IMR-90 (cell line): ENCODE data around the gene RPS6KA2. TPM values are rescaled to one million over a fixed set of nuclear protein-coding genes. Genes with fewer than 3 reads are reported as not detected.

Source experiments
- ATAC-seq: fragments of 200-7000 bp; cut with Tn5 transposase; 2 replicates; pipeline ENCODE4 v1.9.1; 2020; ENCODE audit warnings: low read depth, mild to moderate bottlenecking, moderate library complexity
- BruUV-seq: library from RNA; stranded (reverse); fragments of 400-500 nt; replicated peaks from 2 replicates; lab custom pipeline; 2021; lab: Mats Ljungman, UMichigan
- CTCF ChIA-PET: fragments of 300-600 bp; formaldehyde crosslinking; extraction: SDS; loops from one replicate; lab custom pipeline; 2021; ENCODE audit warnings: antibody characterized with exemption; lab: Yijun Ruan, JAX
- POLR2A ChIA-PET: fragments of 300-600 bp; sonication (Branson Sonifier 250); formaldehyde crosslinking; loops from one replicate; lab custom pipeline; 2022; ENCODE audit warnings: antibody characterized with exemption; ENCODE audit not compliant: unreplicated experiment; lab: Charles Lee
- DNase-seq: peaks from one replicate; pipeline ENCODE4 v3.0.0; 2013
- H2AFZ ChIP-seq: replicated peaks from 2 replicates; pipeline ENCODE3; 2013; ENCODE audit warnings: low read length, mild to moderate bottlenecking; ENCODE audit not compliant: poor library complexity
- H2AK5ac ChIP-seq: 2 replicates; pipeline ENCODE4 v1.6.1; 2013; ENCODE audit warnings: low read depth, low read length, inconsistent platforms
- H2AK9ac ChIP-seq: replicated peaks from 2 replicates; pipeline ENCODE3; 2013; ENCODE audit warnings: mild to moderate bottlenecking, low read depth, low read length, moderate library complexity; ENCODE audit not compliant: poor library complexity
- H2BK120ac ChIP-seq: 2 replicates; pipeline ENCODE4 v1.6.1; 2013; ENCODE audit warnings: low read depth, low read length, inconsistent platforms
- H2BK15ac ChIP-seq: 3 replicates; pipeline ENCODE4 v1.6.1; 2013; ENCODE audit warnings: low read depth, low read length, inconsistent platforms
- H2BK20ac ChIP-seq: 2 replicates; pipeline ENCODE4 v1.6.1; 2013; ENCODE audit warnings: low read depth, mild to moderate bottlenecking, inconsistent platforms, low read length, moderate library complexity
- H2BK5ac ChIP-seq: 2 replicates; pipeline ENCODE4 v1.6.1; 2013; ENCODE audit warnings: mild to moderate bottlenecking, low read depth, low read length, inconsistent platforms; ENCODE audit not compliant: poor library complexity, severe bottlenecking
- H3K14ac ChIP-seq: replicated peaks from 2 replicates; pipeline ENCODE4 v1.6.1; 2013; ENCODE audit warnings: low read depth, low read length, inconsistent platforms
- H3K18ac ChIP-seq: 2 replicates; pipeline ENCODE4 v1.6.1; 2013; ENCODE audit warnings: low read depth, low read length, control low read depth
- H3K23ac ChIP-seq: 2 replicates; pipeline ENCODE4 v1.6.1; 2013; ENCODE audit warnings: low read depth, low read length, inconsistent platforms
- H3K27ac ChIP-seq: 2 replicates; pipeline ENCODE4 v1.5.1; 2013; ENCODE audit warnings: mild to moderate bottlenecking, control low read depth, low read length; ENCODE audit not compliant: insufficient read depth
- H3K27me3 ChIP-seq: 2 replicates; pipeline ENCODE4 v1.6.1; 2013; ENCODE audit warnings: low read length; ENCODE audit not compliant: control insufficient read depth, insufficient read depth
- H3K36me3 ChIP-seq: 2 replicates; pipeline ENCODE4 v1.6.1; 2013; ENCODE audit warnings: low read length, mixed read lengths; ENCODE audit not compliant: control insufficient read depth, insufficient read depth
- H3K4ac ChIP-seq: 2 replicates; pipeline ENCODE4 v1.6.1; 2013; ENCODE audit warnings: low read depth, low read length, inconsistent platforms
- H3K4me1 ChIP-seq: 2 replicates; pipeline ENCODE4 v1.6.1; 2013; ENCODE audit warnings: low read length, mixed read lengths; ENCODE audit not compliant: control insufficient read depth, insufficient read depth
- H3K4me2 ChIP-seq: 2 replicates; pipeline ENCODE4 v1.6.1; 2013; ENCODE audit warnings: low read depth, mild to moderate bottlenecking, control low read depth, low read length, moderate library complexity
- H3K4me3 ChIP-seq: 2 replicates; pipeline ENCODE4 v1.5.1; 2013; ENCODE audit warnings: low read depth, mild to moderate bottlenecking, control low read depth, low read length, moderate library complexity; ENCODE audit not compliant: insufficient read depth
- H3K56ac ChIP-seq: 2 replicates; pipeline ENCODE4 v1.6.1; 2013; ENCODE audit warnings: low read length, inconsistent platforms; ENCODE audit not compliant: insufficient read depth; ENCODE audit errors: extremely low read depth
- H3K79me1 ChIP-seq, 2 experiments: 2 replicates each; pipeline ENCODE4 v1.6.1; 2013; ENCODE audit warnings: low read length in 2 of 2, inconsistent platforms in 1 of 2, low read depth in 1 of 2
- H3K9ac ChIP-seq: 2 replicates; pipeline ENCODE4 v1.6.1; 2013; ENCODE audit warnings: low read depth, low read length, control low read depth
- H3K9me1 ChIP-seq: 2 replicates; pipeline ENCODE4 v1.6.1; 2013; ENCODE audit warnings: low read length, inconsistent platforms; ENCODE audit not compliant: insufficient read depth
- H3K9me3 ChIP-seq: 2 replicates; pipeline ENCODE4 v1.6.1; 2013; ENCODE audit warnings: low read length; ENCODE audit not compliant: control insufficient read depth, insufficient read depth
- H4K20me1 ChIP-seq: 2 replicates; pipeline ENCODE4 v1.6.1; 2013; ENCODE audit warnings: low read length, inconsistent platforms; ENCODE audit not compliant: insufficient read depth
- H4K5ac ChIP-seq: 2 replicates; pipeline ENCODE4 v1.6.1; 2013; ENCODE audit warnings: mild to moderate bottlenecking, low read depth, low read length, control low read depth
- H4K8ac ChIP-seq, 2 experiments: 2 replicates each; pipeline ENCODE4 v1.6.1; 2013; ENCODE audit warnings: low read depth in 2 of 2, low read length in 2 of 2, control low read depth in 1 of 2, inconsistent platforms in 1 of 2
- H4K91ac ChIP-seq: 2 replicates; pipeline ENCODE4 v1.6.1; 2013; ENCODE audit warnings: low read depth, low read length, inconsistent platforms; ENCODE audit not compliant: insufficient read depth
- CEBPB ChIP-seq: IDR thresholded peaks from 2 replicates; pipeline ENCODE4 v1.6.1; 2012; ENCODE audit warnings: low read depth, low read length, improper control_type of control experiment
- CHD1 ChIP-seq: IDR thresholded peaks from 2 replicates; pipeline ENCODE4 v1.6.1; 2012; ENCODE audit warnings: low read depth, low read length, improper control_type of control experiment
- CTCF ChIP-seq: conservative IDR thresholded peaks from 2 replicates; pipeline ENCODE4 v1.5.1; 2012; ENCODE audit warnings: mild to moderate bottlenecking, low read depth, low read length, improper control_type of control experiment
- FOS ChIP-seq: fragments of 150-350 bp; IDR thresholded peaks from 2 replicates; pipeline ENCODE4 v1.6.1; 2016; ENCODE audit warnings: low read depth, low read length
- MAFK ChIP-seq: IDR thresholded peaks from 2 replicates; pipeline ENCODE4 v1.6.1; 2012; ENCODE audit warnings: low read depth, low read length, improper control_type of control experiment
- MXI1 ChIP-seq: IDR thresholded peaks from 2 replicates; pipeline ENCODE4 v1.6.1; 2012; ENCODE audit warnings: low read depth, mild to moderate bottlenecking, low read length, moderate library complexity, borderline replicate concordance
- NFE2L2 ChIP-seq: fragments of 150-350 bp; IDR thresholded peaks from 2 replicates; pipeline ENCODE4 v1.6.1; 2016; ENCODE audit warnings: low read depth, mild to moderate bottlenecking, low read length
- RFX5 ChIP-seq: IDR thresholded peaks from 2 replicates; pipeline ENCODE4 v1.8.0; 2012; ENCODE audit warnings: low read depth, mild to moderate bottlenecking, low read length, moderate library complexity
- USF2 ChIP-seq: fragments of 150-350 bp; IDR thresholded peaks from 2 replicates; pipeline ENCODE4 v1.6.1; 2017; ENCODE audit warnings: mild to moderate bottlenecking, antibody characterized with exemption, low read length, low read depth
- WGBS, 2 experiments: methylation state at CpG; one replicate each; pipeline versions ENCODE4 v1.1.5 to v1.1.7; 2013; ENCODE audit warnings: missing lambda C conversion rate in 2 of 2; ENCODE audit not compliant: insufficient read length in 1 of 2; ENCODE audit errors: extremely low coverage in 2 of 2; 5-methylcytosine and 5-hydroxymethylcytosine counted together
- dilution Hi-C: fragments of 300-500 bp; cut with HindIII; formaldehyde crosslinking; loops from one replicate; pipeline ENCODE4 v1.14.3; 2018; ENCODE audit warnings: low sequenced_read_pairs; ENCODE audit not compliant: unreplicated experiment
- in situ Hi-C: fragments of 300-500 bp; cut with MboI; formaldehyde crosslinking; loops from 3 replicates; pipeline ENCODE4 v1.14.3; 2019; ENCODE audit warnings: low sequenced_read_pairs, inconsistent platforms, mixed read lengths
- intact Hi-C: fragments of 100-400 bp; cut with micrococcal nuclease; formaldehyde crosslinking; loops from 2 replicates; pipeline ENCODE4 v1.10.0; 2022
- polyA plus RNA-seq, 3 experiments: library from polyadenylated mRNA; depleted of rRNA; stranded (reverse); fragments of >200 nt; gene quantifications; 2 replicates each; pipeline ENCODE4 v1.2.3, GENCODE V29; 2012; ENCODE audit warnings: low replicate concordance in 1 of 3
- total RNA-seq: library from RNA; depleted of rRNA; stranded (reverse); fragments of >200 nt; gene quantifications from 2 replicates; pipeline ENCODE4 v1.2.3, GENCODE V29; 2012

RPS6KA2 gene
- total and polyA plus RNA-seq, 2 of the 4 experiments (the other 2 are of a cell fraction) = 26.9 to 31.3 TPM

DNA sequence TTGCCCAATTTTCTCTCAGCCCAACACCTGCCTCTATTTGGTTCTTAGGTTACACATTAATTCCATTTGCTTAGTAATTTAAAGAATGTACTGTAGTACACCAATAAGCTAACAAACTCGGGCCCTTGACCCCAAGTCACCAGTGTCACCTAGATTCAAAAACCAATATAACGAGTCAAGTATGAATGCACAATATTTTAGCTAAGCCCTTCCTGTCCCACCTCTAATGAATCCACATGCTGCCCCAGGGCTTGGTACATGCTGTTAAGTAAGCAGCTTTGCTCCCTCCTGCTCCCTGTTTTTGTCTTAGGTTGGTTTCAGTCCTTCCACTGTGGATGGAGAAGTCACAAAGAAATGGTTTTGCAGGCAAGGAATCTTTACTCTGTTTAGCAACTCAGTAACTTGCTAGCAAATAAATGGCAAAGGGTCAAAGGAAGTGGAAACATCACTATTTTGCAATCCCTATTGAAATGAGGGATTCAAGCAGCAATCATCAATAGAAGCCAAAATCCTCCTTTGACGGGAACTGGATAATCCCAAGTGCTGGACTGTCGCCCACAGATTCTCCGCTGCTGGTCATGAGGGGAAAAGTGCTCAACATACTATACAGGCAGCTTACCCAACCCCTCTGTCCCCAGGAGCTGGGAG lies 239.3 kb downstream of the RPS6KA2 start:
- H3K9me3 ChIP-seq = no peaks in the 10 kb centered on the region
- no peaks in the 10 kb centered on the region for H3K79me1 ChIP-seq
- no peak for ATAC-seq
- no CpG with 5 or more reads among the region's 5 CpGs for WGBS, 2 experiments
- intact Hi-C loops (no loop called here), in situ Hi-C loops (no loop called here), dilution Hi-C loops (no loop called here)
- no peak overlapping the region for H3K4ac ChIP-seq
- POLR2A ChIA-PET = no interaction called here
- H3K14ac ChIP-seq = no peak overlapping the region
- no peak overlapping the region for H3K56ac ChIP-seq
- TF ChIP-seq NFE2L2 = no peak
- TF ChIP-seq MAFK = no peak
- TF ChIP-seq MXI1 = no peak
- TF ChIP-seq RFX5 = no peak
- no peak for TF ChIP-seq CTCF
- TF ChIP-seq CEBPB = no peak
- no peak for TF ChIP-seq FOS
- no peak for TF ChIP-seq USF2
- no peak for TF ChIP-seq CHD1
- no peak overlapping the region for H4K5ac ChIP-seq
- no peak overlapping the region for H3K27ac ChIP-seq
- H4K8ac ChIP-seq = no peak overlapping the region
- H3K9me1 ChIP-seq = no peaks in the 10 kb centered on the region
- no peak overlapping the region for H2BK5ac ChIP-seq
- no peaks in the 10 kb centered on the region for H3K4me1 ChIP-seq
- no peak overlapping the region for H2BK120ac ChIP-seq
- no peak overlapping the region for H2AK9ac ChIP-seq
- H3K9ac ChIP-seq = no peak overlapping the region
- no peak overlapping the region for H3K23ac ChIP-seq
- DNase-seq = no peak
- CTCF ChIA-PET = interaction anchor here (0.9 kb wide), 1 partner anchor 13 kb away, joined by 3 read pairs; no protein-coding TSS in a partner anchor
- no TSS peak for BruUV-seq
- no peak overlapping the region for H3K4me2 ChIP-seq
- no peak overlapping the region for H2BK15ac ChIP-seq
- peaks cover 13% of the 10 kb centered on the region for H3K27me3 ChIP-seq
- H2AFZ ChIP-seq = no peak overlapping the region
- no peaks in the 10 kb centered on the region for H3K36me3 ChIP-seq
- H2AK5ac ChIP-seq = no peak overlapping the region
- H2BK20ac ChIP-seq = no peak overlapping the region
- no peak overlapping the region for H4K91ac ChIP-seq
- H4K20me1 ChIP-seq = no peaks in the 10 kb centered on the region
- H3K4me3 ChIP-seq = no peak overlapping the region
- H3K18ac ChIP-seq = no peak overlapping the region
